ENCODE measurements around the gene BRPF1.
A peak's percentile ranks its signal among the peaks of the same experiment; 100 is the strongest.

The BRPF1 gene

DNA sequence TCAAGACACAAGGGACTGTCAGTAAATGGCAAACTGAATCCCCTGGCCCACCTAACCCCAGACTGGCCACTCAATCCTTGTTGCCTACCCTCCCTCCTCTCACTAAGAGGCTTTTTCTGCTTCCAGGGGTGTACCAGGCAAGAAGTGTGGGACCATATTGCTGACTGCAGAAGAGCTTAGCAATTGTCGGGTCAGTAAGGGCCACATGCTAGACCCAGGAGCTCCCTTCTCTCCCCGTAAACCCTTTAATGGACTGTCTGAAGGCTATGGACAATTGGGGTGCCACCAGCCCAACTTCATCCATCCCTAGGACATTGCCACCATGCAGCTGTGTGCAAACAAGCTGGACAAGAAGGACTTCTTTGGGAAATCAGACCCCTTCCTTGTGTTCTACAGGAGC lies 19.1 kb upstream of the BRPF1 start:
- H2AK5ac ChIP-seq (ENCODE audit: low read length, severe bottlenecking), result no peak overlapping the region
- no peak overlapping the region for H2AFZ ChIP-seq (ENCODE audit: low read depth, low read length)
- H3K4ac ChIP-seq (ENCODE audit: low read depth in 1 of 2, low read length in 2 of 2), result no peak overlapping the region
- H3K4me3 ChIP-seq (ENCODE audit: insufficient read depth in 1 of 2, low read depth in 1 of 2, low read length in 2 of 2), result no peak overlapping the region
- H2BK120ac ChIP-seq (ENCODE audit: low read depth, low read length), result no peak overlapping the region
- H2BK5ac ChIP-seq (ENCODE audit: low read depth, low read length, poor library complexity, severe bottlenecking), result no peak overlapping the region
- no peak overlapping the region for H2BK15ac ChIP-seq (ENCODE audit: low read depth, poor library complexity, severe bottlenecking)
- no peak overlapping the region for H3K18ac ChIP-seq (ENCODE audit: low read depth in 1 of 2, low read length in 2 of 2)
- no peaks in the 10 kb centered on the region for H3K9me3 ChIP-seq (ENCODE audit: control insufficient read depth, low read length)
- H3K27me3 ChIP-seq (ENCODE audit: control insufficient read depth in 1 of 2, insufficient read depth in 1 of 2, low read length in 2 of 2), result peaks cover 24 to 27% of the 10 kb centered on the region in 2 experiments
- no peak overlapping the region for H3K9ac ChIP-seq (ENCODE audit: low read length)
- no peak overlapping the region for H3K14ac ChIP-seq (ENCODE audit: low read length in 2 of 2)
- H3K4me1 ChIP-seq (ENCODE audit: control insufficient read depth, insufficient read depth, low read depth, low read length), result no peaks in the 10 kb centered on the region
- no peak for DNase-seq
- H3K27ac ChIP-seq (ENCODE audit: low read length, poor library complexity, severe bottlenecking), result no peak overlapping the region
- H4K91ac ChIP-seq (ENCODE audit: low read length), result no peak overlapping the region
- H4K8ac ChIP-seq (ENCODE audit: low read length), result no peak overlapping the region
- no peak overlapping the region for H3K4me2 ChIP-seq (ENCODE audit: low read length, poor library complexity, severe bottlenecking)
- H2BK12ac ChIP-seq (ENCODE audit: low read length in 2 of 2), result no peak overlapping the region
- 74% methylated on average over 2 of the region's 2 CpGs for WGBS
- H3K23ac ChIP-seq (ENCODE audit: low read length in 2 of 2), result no peak overlapping the region
- no peaks in the 10 kb centered on the region for H3K36me3 ChIP-seq (ENCODE audit: control insufficient read depth in 1 of 2, insufficient read depth in 2 of 2, low read depth in 1 of 2, low read length in 2 of 2)
- H3K79me1 ChIP-seq (replicated peaks; ENCODE audit: low read length, poor library complexity, severe bottlenecking), result no peaks in the 10 kb centered on the region

DNA sequence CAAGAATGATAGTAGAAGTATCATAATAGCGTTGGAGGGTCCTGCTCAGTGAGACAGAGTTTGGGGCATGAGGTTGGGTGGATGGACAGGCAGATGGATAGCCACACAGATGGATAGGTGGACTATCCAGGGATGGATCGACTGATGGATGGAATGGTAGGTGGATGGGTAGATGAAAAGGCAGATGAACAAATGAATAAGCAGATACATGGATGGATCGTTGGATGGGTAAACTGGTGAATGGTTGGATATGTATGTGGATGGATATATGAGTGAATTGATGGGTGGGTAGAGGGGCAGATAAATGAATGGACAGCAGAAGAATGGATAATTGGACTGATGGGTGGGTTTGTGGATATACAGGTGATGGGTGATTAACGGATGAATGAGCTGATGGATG lies 18.4 kb upstream of the BRPF1 start:
- 80% methylated on average over 4 of the region's 4 CpGs for WGBS
- H2AK5ac ChIP-seq (ENCODE audit: low read length, severe bottlenecking), result no peak overlapping the region

DNA sequence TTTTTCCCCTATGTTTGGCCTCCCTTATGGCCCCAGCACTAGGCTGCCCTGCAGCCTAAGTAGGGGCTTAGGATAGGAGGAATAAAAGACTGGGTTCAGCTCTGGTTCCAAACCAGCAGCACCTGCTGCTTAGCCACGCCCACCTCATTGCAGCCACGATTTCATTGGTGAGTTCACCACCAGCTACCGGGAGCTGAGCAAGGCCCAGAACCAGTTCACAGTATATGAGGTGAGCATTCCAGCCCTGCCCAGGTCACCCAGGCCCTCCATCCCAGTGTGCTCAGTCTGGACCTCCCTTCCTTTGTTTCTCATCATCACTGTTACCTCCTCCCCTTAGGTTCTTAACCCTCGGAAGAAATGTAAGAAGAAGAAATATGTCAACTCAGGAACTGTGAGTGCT lies 16.4 kb upstream of the BRPF1 start:
- Histone ChIP-seq H2BK120ac (ENCODE audit: low read depth, low read length) (no peak overlapping the region), H3K18ac (ENCODE audit: low read depth in 1 of 2, low read length in 2 of 2) (no peak overlapping the region), H2AFZ (ENCODE audit: low read depth, low read length) (no peak overlapping the region), H3K9me3 (ENCODE audit: control insufficient read depth, low read length) (no peaks in the 10 kb centered on the region), H2BK15ac (ENCODE audit: low read depth, poor library complexity, severe bottlenecking) (no peak overlapping the region), H3K36me3 (ENCODE audit: control insufficient read depth in 1 of 2, insufficient read depth in 2 of 2, low read depth in 1 of 2, low read length in 2 of 2) (no peaks in the 10 kb centered on the region), H3K14ac (ENCODE audit: low read length in 2 of 2) (no peak overlapping the region), H3K4me3 (ENCODE audit: insufficient read depth in 1 of 2, low read depth in 1 of 2, low read length in 2 of 2) (no peak overlapping the region), H3K23ac (ENCODE audit: low read length in 2 of 2) (no peak overlapping the region), H2BK12ac (ENCODE audit: low read length in 2 of 2) (no peak overlapping the region), H3K4me2 (ENCODE audit: low read length, poor library complexity, severe bottlenecking) (no peak overlapping the region), H4K91ac (ENCODE audit: low read length) (no peak overlapping the region), H2BK5ac (ENCODE audit: low read depth, low read length, poor library complexity, severe bottlenecking) (no peak overlapping the region), H3K4me1 (ENCODE audit: control insufficient read depth, insufficient read depth, low read depth, low read length) (peaks cover 1% of the 10 kb centered on the region), H3K27ac (ENCODE audit: low read length, poor library complexity, severe bottlenecking) (no peak overlapping the region), H3K27me3 (ENCODE audit: control insufficient read depth in 1 of 2, insufficient read depth in 1 of 2, low read length in 2 of 2) (peaks cover 27 to 36% of the 10 kb centered on the region in 2 experiments), H3K9ac (ENCODE audit: low read length) (peak overlapping the region; percentile 48), H2AK5ac (ENCODE audit: low read length, severe bottlenecking) (no peak overlapping the region), H4K8ac (ENCODE audit: low read length) (no peak overlapping the region), H3K4ac (ENCODE audit: low read depth in 1 of 2, low read length in 2 of 2) (no peak overlapping the region), H3K79me1 (replicated peaks; ENCODE audit: low read length, poor library complexity, severe bottlenecking) (no peaks in the 10 kb centered on the region)
- 38% methylated on average over 4 of the region's 4 CpGs for WGBS
- DNase-seq, result no peak

More for the DNA sequence above, 18.4 kb upstream of the BRPF1 start:
- no peak overlapping the region for H3K4ac ChIP-seq (ENCODE audit: low read depth in 1 of 2, low read length in 2 of 2)
- no peak overlapping the region for H3K27ac ChIP-seq (ENCODE audit: low read length, poor library complexity, severe bottlenecking)
- H3K36me3 ChIP-seq (ENCODE audit: control insufficient read depth in 1 of 2, insufficient read depth in 2 of 2, low read depth in 1 of 2, low read length in 2 of 2), result no peaks in the 10 kb centered on the region
- no peak overlapping the region for H4K91ac ChIP-seq (ENCODE audit: low read length)
- H4K8ac ChIP-seq (ENCODE audit: low read length), result no peak overlapping the region
- no peak overlapping the region for H3K4me3 ChIP-seq (ENCODE audit: insufficient read depth in 1 of 2, low read depth in 1 of 2, low read length in 2 of 2)
- H3K18ac ChIP-seq (ENCODE audit: low read depth in 1 of 2, low read length in 2 of 2), result no peak overlapping the region
- H3K4me1 ChIP-seq (ENCODE audit: control insufficient read depth, insufficient read depth, low read depth, low read length), result peaks cover 1% of the 10 kb centered on the region
- H3K9me3 ChIP-seq (ENCODE audit: control insufficient read depth, low read length), result no peaks in the 10 kb centered on the region
- H3K27me3 ChIP-seq (ENCODE audit: control insufficient read depth in 1 of 2, insufficient read depth in 1 of 2, low read length in 2 of 2), result peaks cover 29 to 32% of the 10 kb centered on the region in 2 experiments
- no peak overlapping the region for H2BK15ac ChIP-seq (ENCODE audit: low read depth, poor library complexity, severe bottlenecking)
- no peak overlapping the region for H3K14ac ChIP-seq (ENCODE audit: low read length in 2 of 2)
- no peak overlapping the region for H2BK120ac ChIP-seq (ENCODE audit: low read depth, low read length)
- H3K79me1 ChIP-seq (replicated peaks; ENCODE audit: low read length, poor library complexity, severe bottlenecking), result no peaks in the 10 kb centered on the region
- H2BK5ac ChIP-seq (ENCODE audit: low read depth, low read length, poor library complexity, severe bottlenecking), result no peak overlapping the region
- no peak overlapping the region for H2AFZ ChIP-seq (ENCODE audit: low read depth, low read length)
- no peak for DNase-seq
- no peak overlapping the region for H3K23ac ChIP-seq (ENCODE audit: low read length in 2 of 2)
- H2BK12ac ChIP-seq (ENCODE audit: low read length in 2 of 2), result no peak overlapping the region
- H3K4me2 ChIP-seq (ENCODE audit: low read length, poor library complexity, severe bottlenecking), result no peak overlapping the region
- no peak overlapping the region for H3K9ac ChIP-seq (ENCODE audit: low read length)

DNA sequence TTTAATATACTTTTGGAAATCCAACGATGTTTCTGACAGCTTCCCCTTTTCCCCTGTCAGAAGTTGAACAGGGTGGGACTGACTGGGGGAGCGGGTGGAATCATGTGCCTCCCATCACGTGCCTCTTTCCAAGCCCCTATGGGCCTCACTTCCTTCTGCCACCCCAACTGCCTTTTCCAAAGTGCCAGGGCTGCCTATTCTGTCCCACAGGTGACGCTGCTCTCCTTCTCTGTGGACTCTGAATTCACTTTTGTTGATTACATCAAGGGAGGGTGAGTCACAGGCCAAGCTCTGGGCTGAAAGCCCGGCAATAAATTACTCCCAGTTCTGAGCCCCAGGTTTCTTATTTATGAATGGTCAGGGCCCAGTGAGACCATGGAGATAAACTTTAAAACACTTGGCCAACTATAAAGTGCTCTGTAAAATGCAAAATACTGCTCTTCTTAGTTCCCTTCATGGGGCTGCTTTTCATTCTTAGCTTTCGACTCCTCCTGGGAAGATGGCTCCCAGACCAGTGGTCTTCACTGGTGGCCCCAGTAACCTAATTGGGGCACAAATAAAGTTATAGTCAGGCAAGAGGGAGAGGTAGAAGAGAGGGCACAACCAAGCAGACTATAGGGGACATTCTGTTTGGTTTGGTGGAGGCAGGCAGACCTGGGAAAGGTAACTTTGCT lies 15.6 kb upstream of the BRPF1 start:
- no peaks in the 10 kb centered on the region for H3K36me3 ChIP-seq (ENCODE audit: control insufficient read depth in 1 of 2, insufficient read depth in 2 of 2, low read depth in 1 of 2, low read length in 2 of 2)

More for the DNA sequence above, 15.6 kb upstream of the BRPF1 start:
- no peak overlapping the region for H2BK12ac ChIP-seq (ENCODE audit: low read length in 2 of 2)
- H2BK5ac ChIP-seq (ENCODE audit: low read depth, low read length, poor library complexity, severe bottlenecking), result no peak overlapping the region
- H3K14ac ChIP-seq (ENCODE audit: low read length in 2 of 2), result no peak overlapping the region
- H3K18ac ChIP-seq (ENCODE audit: low read depth in 1 of 2, low read length in 2 of 2), result peak overlapping the region in 1 of 2 experiments; percentile 19
- no peaks in the 10 kb centered on the region for H3K79me1 ChIP-seq (replicated peaks; ENCODE audit: low read length, poor library complexity, severe bottlenecking)
- 55% methylated on average over 6 of the region's 6 CpGs for WGBS
- H4K8ac ChIP-seq (ENCODE audit: low read length), result no peak overlapping the region
- H3K27me3 ChIP-seq (ENCODE audit: control insufficient read depth in 1 of 2, insufficient read depth in 1 of 2, low read length in 2 of 2), result peaks cover 23 to 36% of the 10 kb centered on the region in 2 experiments
- H3K4ac ChIP-seq (ENCODE audit: low read depth in 1 of 2, low read length in 2 of 2), result no peak overlapping the region
- no peaks in the 10 kb centered on the region for H3K9me3 ChIP-seq (ENCODE audit: control insufficient read depth, low read length)
- no peak overlapping the region for H4K91ac ChIP-seq (ENCODE audit: low read length)
- peaks cover 1% of the 10 kb centered on the region for H3K4me1 ChIP-seq (ENCODE audit: control insufficient read depth, insufficient read depth, low read depth, low read length)
- DNase-seq, result peak; percentile 87
- H3K4me3 ChIP-seq (ENCODE audit: insufficient read depth in 1 of 2, low read depth in 1 of 2, low read length in 2 of 2), result no peak overlapping the region
- no peak overlapping the region for H3K23ac ChIP-seq (ENCODE audit: low read length in 2 of 2)
- H2AFZ ChIP-seq (ENCODE audit: low read depth, low read length), result no peak overlapping the region
- peak overlapping the region; percentile 48 for H3K9ac ChIP-seq (ENCODE audit: low read length)
- H2AK5ac ChIP-seq (ENCODE audit: low read length, severe bottlenecking), result no peak overlapping the region
- H3K27ac ChIP-seq (ENCODE audit: low read length, poor library complexity, severe bottlenecking), result no peak overlapping the region
- no peak overlapping the region for H3K4me2 ChIP-seq (ENCODE audit: low read length, poor library complexity, severe bottlenecking)
- no peak overlapping the region for H2BK120ac ChIP-seq (ENCODE audit: low read depth, low read length)
- no peak overlapping the region for H2BK15ac ChIP-seq (ENCODE audit: low read depth, poor library complexity, severe bottlenecking)

All from mesenchymal stem cell (in vitro differentiated cells and primary cell).